Caki2 (cell line): ENCODE measurements around the gene EIF2D. TPM values are rescaled to one million over a fixed set of nuclear protein-coding genes. Genes with fewer than 3 reads are reported as not detected.
"Not testable (repeated sequence)": the region's sequence is repeated elsewhere in the genome, so short reads cannot be mapped to it uniquely, and the experiment has no call there.

Source experiments
- DNase-seq: peaks from one replicate; pipeline ENCODE4 v3.0.0-alpha.2; 2015; ENCODE audit warnings: low read depth
- in situ Hi-C: cut with HindIII; loops from 2 replicates; pipeline ENCODE4 v1.10.0; 2016; ENCODE audit warnings: low sequenced_read_pairs, low pct_unique_long_range_greater_than_20kb, mixed read lengths
- total RNA-seq: library from RNA; depleted of rRNA; stranded (reverse); fragments of >200 nt; shearing (Covaris generic); gene quantifications from 2 replicates; pipeline ENCODE4 v1.2.3, GENCODE V29; 2014; ENCODE audit warnings: low replicate concordance

Gene EIF2D
- total RNA-seq, 1 experiment from 2014 or later, result 63.7 TPM

- DNase-seq, result no peak
- in situ Hi-C loops, result no loop called here
Observed at GRCh38 chr1:206637605-206638004, 25.3 kb upstream of the EIF2D start.

DNA sequence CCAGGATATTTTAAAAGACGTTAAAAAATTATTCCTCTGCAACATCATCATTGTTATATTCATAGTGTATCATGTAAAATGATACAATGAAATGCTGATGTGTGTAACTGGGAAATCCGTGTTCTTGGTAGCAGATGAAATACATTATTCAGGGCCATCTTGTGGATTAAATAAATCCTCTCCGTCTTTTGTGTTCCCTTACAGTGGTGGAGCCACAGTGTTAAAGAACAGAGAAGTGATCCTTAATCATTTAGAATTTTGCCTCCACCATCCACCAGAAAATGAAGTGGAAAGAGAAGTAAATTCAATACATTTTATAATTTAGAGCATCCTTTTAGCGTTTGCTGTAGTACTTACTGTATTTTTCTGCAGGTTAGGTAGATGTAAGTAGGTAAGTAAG is 24.4 kb upstream of the EIF2D start:
- in situ Hi-C loops, result no loop called here

GRCh38 chr1:206635978-206636345 is 23.7 kb upstream of the EIF2D start:
- in situ Hi-C loops, result no loop called here
- peak; percentile 20 for DNase-seq

More for the DNA sequence above, 24.4 kb upstream of the EIF2D start:
- no peak for DNase-seq

GRCh38 chr1:206635080-206635977 is 23.1 kb upstream of the EIF2D start, which contains the start of gene DYRK3:
Gene DYRK3, plus strand, starts transcription at chr1:206635536. Its CDS starts 168 bp downstream, at chr1:206635704.
- peak; percentile 85 for DNase-seq
- in situ Hi-C loops, result no loop called here

DNA sequence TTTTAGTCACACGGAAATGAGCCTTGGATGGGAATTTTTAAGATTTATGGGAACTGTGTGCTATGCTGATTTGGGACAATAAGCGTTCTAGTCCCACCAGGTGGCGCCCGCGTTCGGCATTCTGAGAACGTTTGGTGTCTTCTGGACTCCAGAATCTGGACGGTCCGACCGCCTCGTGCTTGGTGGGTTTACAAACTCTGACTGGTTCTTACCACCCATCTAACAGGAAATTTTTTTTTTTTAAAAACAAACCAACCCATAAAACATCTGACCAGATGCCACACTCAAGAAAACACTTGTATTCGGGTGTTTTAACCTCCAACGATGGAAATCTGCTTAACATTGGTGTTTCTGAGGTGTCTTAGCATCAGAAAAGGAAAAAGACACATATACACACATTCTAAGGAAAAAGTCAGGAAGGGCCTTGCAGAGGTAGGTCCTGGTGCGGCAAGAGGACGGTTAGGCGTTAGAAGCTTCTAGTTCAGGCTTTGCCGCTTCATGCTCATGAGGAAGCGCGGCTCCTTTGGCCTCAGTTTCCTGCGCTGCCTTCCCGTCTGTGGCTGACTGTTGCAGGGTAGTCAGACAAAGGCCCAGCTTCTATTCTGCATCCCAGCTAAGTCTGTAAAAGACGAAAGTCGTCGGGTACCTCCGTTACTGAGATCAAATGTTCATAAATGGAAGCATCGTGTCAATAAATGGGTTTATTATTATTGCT is 22.3 kb upstream of the EIF2D start:
- DNase-seq, result peak; percentile 67
- in situ Hi-C loops, result loop anchor here (5.0 kb wide), 2 partner anchors 88 to 348 kb away; no protein-coding TSS in a partner anchor

GRCh38 chr1:206633708-206634121 is 21.4 kb upstream of the EIF2D start:
- in situ Hi-C loops, result loop anchor here (5.0 kb wide), 2 partner anchors 89 to 349 kb away; no protein-coding TSS in a partner anchor
- DNase-seq, result peak; percentile 11

GRCh38 chr1:206631085-206631509 is 18.8 kb upstream of the EIF2D start:
- DNase-seq, result peak; percentile 77
- in situ Hi-C loops, result loop anchor here (5.0 kb wide), 2 partner anchors 91 to 351 kb away; no protein-coding TSS in a partner anchor

GRCh38 chr1:206628916-206629315 is 16.7 kb upstream of the EIF2D start:
- no peak for DNase-seq
- in situ Hi-C loops, result no loop called here

GRCh38 chr1:206626396-206626795 is 14.1 kb upstream of the EIF2D start:
- DNase-seq, in situ Hi-C loops: not testable (repeated sequence)

DNA sequence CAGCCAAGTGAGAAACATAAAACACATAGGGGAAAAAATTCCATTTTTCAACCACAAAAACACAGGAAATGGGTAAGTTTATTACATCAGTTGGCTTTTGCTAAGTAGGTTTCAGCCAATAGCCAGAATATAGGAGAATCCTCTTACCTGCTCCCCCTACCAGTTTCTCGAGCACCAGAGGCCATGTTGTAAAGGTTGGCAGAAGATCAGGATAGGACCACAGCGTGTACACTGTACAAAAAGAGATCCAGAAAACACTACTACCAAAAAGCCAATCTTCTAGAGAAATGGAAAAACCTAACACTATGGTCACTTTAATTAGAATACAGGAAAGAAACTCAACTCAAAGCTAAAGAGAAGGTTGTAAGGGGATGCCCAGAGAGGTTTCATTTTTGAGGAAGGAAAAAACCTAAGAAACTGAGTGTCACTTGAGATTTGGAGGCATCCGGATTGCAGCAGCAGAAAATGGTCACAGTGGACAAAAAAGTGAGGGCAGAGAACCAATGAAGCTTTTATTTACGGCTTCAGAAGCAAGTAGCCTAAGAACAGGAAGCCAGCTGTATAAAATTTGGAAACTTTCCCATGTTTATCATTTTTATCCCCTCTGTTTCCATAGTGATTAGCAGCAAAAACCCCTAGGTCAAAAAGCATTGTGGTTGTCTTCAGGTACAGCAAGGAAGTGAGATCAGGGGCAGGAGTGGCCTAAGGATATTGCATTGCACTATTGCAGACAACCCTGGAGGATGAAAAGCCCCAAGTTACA is 2.9 kb downstream of the EIF2D start:
- DNase-seq, result no peak
- in situ Hi-C loops, result no loop called here

DNA sequence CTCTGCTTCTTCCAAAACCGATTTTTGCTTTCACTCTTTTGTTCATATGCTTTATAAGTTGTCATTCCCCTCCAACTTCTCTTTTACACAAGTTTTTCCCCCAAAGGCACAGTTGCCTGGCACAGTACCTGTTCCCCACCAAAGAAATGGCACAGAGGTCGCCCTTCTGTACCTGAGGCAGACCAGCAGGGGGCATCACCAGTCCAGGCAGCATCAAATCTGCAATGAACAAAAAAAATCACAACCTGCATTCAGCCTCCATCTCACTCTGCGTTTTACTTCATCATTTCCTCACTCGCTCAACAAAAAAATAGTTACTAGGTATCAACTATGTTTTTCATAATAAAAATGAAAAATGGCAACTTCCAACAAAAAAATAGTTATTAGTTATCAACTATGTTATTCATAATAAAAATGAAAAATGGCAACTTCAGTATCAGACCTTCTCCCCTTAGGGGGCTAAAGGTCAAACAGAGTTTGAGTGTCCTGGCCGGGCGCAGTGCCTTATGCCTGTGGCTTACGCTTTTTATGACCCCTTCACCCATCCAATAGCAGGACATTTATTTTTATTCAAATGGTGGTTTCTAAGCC is 4.1 kb downstream of the EIF2D start:
- in situ Hi-C loops, result no loop called here
- peak; percentile 29 for DNase-seq

- DNase-seq, result peak; percentile 56
- in situ Hi-C loops, result no loop called here
Observed at GRCh38 chr1:206606867-206607266, 5.4 kb downstream of the EIF2D start.

DNA sequence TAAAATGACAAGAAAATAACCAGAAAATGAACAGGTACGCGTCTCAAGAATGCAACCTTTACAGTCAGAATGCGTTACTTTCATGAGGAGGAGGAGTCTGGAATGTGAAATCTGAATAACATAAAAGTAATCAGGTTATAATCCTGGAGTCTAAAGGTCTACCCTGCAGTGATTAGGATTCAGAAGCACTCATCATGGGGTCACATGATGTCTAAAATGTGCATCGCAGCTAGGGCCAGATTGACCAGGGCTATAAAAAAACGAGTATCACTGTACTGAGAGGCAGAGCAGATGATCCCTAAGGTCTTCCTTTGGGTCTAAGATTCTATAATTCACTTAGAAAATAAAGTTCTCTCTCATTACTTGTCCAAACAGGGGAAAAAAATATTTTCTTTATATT is 7.4 kb downstream of the EIF2D start:
- DNase-seq, result no peak
- in situ Hi-C loops, result no loop called here

DNA sequence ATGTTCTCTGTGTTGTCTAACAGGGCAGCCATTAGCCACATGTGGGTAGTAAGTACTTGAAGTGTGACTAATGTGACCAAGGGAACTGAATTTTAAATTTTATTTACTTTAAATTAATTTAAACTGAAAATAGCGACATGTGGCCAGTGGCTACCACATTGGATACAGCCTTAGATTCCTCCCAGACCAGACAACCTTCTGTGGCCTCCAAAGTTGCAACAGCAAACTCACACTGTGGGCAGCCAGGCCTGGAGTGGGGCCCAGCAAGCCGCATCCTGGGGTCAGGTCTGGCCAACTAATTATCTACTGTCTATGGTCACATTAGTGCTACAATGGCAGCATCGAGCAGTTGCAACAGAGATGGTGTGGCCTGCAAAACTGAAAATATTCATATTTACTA is 11.7 kb downstream of the EIF2D start:
- no peak for DNase-seq
- in situ Hi-C loops, result no loop called here

GRCh38 chr1:206596319-206596666 is 16.0 kb downstream of the EIF2D start:
- DNase-seq, result no peak
- in situ Hi-C loops, result no loop called here

DNA sequence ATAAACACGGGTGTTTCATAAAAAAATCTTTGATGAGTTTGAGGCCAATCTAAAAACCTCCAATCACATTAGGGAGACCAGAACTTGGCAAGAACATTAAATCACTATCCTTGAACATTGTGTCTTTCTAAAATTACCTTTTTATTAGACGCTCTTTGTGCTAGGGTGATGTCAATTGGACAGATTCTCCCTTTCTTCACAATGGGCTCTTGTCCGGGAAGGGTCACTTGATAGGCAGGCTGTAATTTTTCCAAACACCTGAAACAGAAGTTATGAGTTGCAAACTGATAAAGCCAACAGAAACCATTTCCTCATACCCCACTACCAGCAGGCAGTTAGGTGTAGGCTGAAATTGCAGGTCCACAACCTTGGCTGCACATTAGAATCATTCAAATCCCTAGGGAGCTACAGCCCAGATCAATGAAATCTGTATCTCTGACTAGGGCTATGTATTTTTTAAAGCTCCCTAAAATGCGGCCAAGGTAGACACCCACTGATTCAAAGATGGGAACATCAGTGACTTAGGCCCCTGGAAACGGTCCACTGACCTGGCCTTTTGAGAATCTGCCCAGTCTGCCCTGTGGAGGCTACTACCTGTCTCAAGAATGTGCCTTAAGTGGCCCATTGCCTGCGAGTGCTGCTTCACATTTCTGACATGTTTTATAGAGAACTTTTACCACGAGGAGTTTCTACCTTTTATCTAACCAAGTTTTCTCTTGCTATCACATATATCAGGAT is 16.5 kb downstream of the EIF2D start:
- in situ Hi-C loops, result no loop called here
- DNase-seq, result no peak

DNA sequence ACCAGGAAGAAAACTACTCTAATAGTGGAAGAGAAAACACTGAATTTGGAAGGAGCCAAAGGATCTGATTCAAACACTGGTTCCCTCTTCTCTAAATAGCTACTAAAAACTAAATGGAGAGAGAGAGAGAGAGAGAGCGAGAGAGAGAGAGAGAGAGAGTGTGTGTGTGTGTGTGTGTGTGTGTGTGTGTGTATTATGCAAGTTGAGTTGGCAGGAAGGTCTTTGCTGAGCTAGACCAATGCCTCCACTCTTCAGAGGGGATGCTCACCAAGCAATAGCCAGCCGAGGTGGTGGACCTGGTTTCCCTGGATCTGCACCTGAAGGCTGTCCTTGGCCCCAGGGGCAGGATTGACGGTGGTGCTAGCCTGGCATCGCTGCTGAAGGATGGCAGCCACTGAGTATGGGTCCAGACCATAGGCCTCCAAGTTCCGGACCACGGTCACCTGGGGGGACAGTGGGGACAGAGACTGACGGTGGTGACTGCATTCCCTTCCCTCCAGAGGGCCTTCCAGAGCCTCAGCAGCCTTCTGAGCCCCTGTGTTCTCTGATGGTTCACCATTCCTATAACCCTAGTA is 18.8 kb downstream of the EIF2D start:
- in situ Hi-C loops, result no loop called here
- DNase-seq, result no peak
